CD4-positive, alpha-beta T cell treated with Interleukin-1 beta for 1 hour (primary cell): ENCODE results near the gene COPB1.
"Not testable (repeated sequence)": the region's sequence is repeated elsewhere in the genome, so short reads cannot be mapped to it uniquely, and the experiment has no call there.

Experiments
- DNase-seq, 2 donors: peaks; one replicate each; pipeline ENCODE4 v3.0.0-alpha.2; 2020 to 2022

Gene COPB1

GRCh38 chr11:14499560-14500180 lies at the start of gene COPB1:
Gene COPB1 (minus strand): TSS chr11:14499811. CDS start chr11:14498928, 883 bp downstream.
- DNase-seq = peak; percentile 91 to 92

GRCh38 chr11:14547440-14547839 lies 47.8 kb upstream of the COPB1 start:
- no peak for DNase-seq

DNA sequence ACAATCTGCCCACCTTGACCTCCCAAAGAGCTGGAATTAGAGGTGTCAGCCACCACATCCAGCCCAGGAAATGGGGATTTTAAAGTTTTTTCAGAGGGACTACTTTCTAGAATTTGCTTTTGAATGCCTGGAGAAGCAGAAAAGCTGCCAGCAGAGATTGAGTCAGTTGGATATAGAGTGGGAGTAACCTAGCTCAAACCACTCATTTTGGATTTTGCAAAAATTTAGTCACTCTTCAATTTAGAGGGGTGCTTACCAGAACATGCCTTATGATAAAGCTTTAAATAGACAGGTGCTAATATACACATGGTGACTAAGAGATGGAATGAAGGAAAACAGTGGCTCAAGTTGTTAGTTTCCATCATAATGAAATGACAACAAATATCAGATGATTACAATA lies 47.1 kb upstream of the COPB1 start:
- DNase-seq = no peak

DNA sequence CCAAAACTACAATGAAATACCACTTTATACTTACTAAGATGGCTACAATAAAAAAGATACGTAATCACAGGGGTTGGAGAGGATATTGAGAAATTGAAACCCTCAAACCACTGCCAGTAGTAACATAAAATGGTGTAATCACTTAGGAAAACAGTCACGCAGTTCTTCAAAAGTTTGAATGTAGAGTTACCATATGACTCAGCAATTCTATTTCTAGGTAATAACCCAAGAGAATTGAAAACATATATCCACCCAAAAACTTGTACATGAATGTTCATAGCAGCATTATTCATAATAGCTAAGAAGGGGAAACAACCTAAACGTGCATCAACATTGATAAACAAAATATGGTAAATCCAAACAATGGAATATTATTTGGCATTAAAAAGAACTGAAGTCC lies 45.0 kb upstream of the COPB1 start:
- no peak for DNase-seq

- DNase-seq = no peak
Observed at GRCh38 chr11:14543260-14543659, 43.6 kb upstream of the COPB1 start.

- DNase-seq = no peak
Observed at GRCh38 chr11:14542324-14542723, 42.7 kb upstream of the COPB1 start.

GRCh38 chr11:14541192-14541947 lies 41.8 kb upstream of the COPB1 start:
- DNase-seq = no peak

GRCh38 chr11:14539982-14540421 lies 40.4 kb upstream of the COPB1 start:
- DNase-seq = no peak

DNA sequence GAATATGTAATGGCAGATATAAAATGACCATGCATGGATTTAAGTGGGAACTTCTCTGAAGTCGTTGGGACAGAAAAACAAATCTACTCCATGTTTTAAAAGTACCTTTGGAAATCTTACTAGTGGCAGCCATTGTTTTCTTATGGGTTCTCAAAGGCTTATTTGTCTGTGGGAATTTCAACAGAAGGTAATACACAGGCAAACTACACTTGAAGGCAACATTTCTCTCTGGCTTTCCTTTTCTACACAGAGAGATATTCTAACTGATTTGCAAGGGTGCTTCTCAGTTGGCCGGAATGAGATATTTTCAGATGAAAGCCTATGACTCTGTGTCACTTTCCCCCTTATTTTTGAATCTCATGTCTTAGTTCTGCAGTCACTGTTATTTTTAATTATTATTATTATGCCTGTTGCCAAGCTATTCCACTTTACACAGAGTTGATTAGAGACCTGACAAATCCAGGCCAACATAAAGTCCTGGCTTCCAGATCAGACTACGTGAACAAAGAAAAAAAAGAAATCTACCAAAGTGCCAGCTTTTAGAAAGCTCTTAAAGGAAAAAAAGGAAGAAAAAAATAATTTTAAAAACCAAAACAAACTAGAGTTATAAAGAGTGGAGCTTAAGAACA lies 39.4 kb upstream of the COPB1 start:
- no peak for DNase-seq

GRCh38 chr11:14538271-14538925 lies 38.8 kb upstream of the COPB1 start:
- DNase-seq = no peak

DNA sequence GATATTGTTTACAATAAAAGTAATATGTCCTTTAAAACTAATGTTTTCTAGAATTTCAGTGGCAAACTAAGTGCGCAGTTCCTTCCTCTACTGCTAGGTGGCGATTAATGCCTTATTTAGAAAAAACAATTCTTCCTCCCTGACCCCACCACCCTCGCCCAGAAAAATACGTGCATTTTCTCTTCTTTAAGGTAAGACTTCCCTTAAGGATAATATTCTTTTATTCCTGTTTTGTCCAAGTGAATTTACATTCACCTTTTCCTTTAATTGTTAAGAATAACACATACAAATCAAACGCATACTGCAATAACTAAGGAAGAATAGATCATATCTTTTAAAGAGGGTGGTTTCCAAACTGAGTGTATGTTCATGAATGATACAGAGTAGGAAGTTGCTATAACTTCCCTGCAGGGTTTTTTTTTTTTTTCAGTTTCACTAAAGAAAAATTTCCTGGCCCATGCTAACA lies 37.6 kb upstream of the COPB1 start:
- peak; percentile 37 to 63 for DNase-seq

GRCh38 chr11:14535166-14535565 lies 35.6 kb upstream of the COPB1 start:
- DNase-seq = not testable (repeated sequence)

GRCh38 chr11:14529951-14530350 lies 30.3 kb upstream of the COPB1 start:
- no peak for DNase-seq

DNA sequence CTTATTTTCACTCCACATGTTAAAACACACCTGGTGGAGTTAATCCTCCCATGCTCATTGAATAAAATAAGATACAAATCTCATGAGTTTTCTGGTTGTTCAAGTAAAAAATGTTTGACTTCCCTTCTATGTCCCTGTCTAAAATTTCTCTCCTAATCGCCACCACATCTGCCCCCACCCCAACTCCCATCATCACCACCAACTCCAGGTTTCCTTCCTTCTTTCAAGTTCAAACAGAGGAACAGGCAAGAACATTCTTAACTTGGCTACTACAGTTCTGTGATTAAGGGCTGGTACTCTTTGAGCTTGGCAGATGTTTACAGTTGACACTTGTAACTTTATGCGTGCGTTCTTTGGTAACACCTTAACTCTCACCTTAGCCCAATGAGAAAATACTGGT lies 29.7 kb upstream of the COPB1 start:
- DNase-seq = no peak

DNA sequence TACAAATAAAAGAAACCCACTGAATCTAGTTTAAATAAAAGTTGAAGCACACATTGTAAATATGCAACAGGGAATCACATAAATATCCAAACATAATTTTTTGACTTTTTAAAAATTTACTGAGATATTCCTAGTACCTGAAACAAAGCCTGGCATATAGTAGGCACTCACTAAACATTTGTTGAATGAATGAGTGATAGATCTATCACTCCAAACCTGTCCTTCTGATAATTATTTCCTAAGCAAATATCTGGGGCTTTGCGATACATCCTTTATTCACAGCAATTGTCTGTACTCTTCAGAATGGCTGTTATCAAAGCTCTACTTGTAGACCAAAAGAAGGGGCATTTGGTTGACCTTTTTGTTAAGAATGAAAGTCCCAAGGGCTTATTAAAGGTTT lies 23.2 kb upstream of the COPB1 start:
- no peak for DNase-seq

- no peak for DNase-seq
Observed at GRCh38 chr11:14522245-14522644, 22.6 kb upstream of the COPB1 start.

DNA sequence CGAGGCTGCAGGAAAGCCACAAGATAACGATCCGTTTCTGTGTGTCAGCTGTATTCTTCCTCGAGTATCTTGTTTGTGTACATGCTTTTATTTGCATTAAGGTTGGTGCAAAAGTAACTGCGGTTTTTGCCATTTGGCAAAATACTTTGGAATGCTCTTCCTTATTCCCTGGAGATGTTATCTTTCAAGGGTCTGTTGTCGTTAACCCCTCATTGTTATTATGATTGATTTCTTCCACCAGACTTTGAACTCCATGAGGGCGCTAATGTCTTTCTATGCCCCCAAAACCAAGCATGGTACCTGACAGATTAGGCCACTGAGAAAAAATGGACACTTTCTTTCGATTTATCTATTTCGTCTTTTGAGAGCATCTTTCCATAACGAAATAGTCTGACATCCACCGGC lies 21.1 kb upstream of the COPB1 start:
- DNase-seq = no peak

DNA sequence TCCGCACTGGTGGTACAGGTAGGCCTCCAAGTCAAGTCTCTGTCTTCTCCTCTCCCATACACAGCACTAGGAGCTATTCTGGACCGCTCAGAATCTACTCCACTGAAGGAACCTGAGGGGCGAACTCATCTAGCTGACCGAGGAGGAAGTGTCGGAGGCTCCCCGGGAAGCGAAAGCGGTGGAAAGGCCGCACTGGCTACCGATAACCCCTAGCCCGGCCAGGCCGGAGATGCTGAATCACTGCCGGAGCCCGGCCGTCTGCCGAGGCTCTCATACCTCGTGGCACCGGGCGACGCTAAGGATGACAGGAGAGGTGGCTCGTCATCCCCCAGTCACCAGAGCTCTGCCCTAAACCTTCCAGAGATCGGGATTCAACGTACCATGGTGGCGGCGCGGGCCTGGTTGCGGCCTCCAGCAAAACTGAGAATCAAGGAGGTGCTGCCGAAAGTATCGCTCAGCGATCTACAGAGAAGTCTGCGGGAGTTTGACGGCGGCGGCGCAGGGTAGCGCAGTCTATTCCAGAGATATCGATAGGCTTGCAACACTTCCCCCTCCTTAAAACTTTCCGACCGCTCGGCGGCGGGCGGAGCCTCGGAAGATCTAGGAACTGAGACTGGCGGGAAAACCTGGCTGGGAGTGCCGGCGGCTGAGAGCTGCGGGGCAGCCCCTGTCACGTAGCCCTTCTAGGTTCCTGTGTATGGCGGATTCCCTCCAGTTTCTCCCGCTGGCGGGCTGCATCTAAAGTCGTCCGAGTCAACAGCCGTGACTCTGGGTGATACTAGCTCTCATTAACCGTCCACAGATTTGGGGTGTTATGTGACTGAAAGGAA lies 20.5 kb upstream of the COPB1 start, which contains the start of gene PSMA1:
Gene PSMA1 (minus strand): TSS at position 470 of the 830 bp plus-strand sequence. CDS start 87 bp downstream, at position 383.
- DNase-seq = peak; percentile 88 to 91

- no peak for DNase-seq
Observed at GRCh38 chr11:14519597-14519916, 19.9 kb upstream of the COPB1 start.

DNA sequence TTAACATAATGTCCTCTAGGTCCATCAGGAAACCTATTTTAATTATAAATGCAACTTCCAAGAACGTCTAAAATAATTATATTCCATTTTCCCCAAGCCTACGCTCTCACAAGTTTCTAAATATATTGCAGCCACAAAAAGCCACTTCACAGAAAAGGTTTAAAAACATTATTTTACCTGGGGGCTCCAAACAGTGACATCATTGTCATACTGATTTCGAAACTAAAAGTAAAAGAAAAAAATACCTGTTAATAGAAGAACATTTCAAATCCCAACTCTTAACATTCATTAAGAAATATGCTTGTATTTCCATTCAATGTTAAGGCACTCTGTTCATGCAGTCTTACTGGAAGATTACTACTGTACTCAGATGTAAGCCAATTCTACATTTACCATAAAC lies 19.2 kb upstream of the COPB1 start:
- no peak for DNase-seq

GRCh38 chr11:14513800-14514199 lies 14.2 kb upstream of the COPB1 start:
- DNase-seq = no peak

GRCh38 chr11:14506532-14506931 lies 6.9 kb upstream of the COPB1 start:
- no peak for DNase-seq

DNA sequence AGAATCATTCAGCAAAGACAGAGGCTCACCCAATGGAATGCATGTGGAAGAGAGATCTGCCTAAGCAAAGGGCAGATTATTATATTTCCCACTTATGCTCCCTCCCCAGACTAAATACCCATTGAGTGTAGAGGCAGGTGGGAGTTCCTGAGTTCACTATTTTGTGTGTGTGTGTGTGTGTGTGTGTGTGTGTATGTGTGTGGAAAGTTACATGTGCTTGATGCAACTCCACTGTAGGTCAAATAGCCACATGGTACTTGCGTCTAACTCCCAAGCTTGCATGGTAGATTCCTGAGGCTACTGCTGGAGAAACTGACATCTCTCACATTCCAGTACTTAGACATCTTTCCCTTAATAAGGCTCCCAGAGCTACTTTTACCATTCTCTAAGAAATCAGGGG lies 3.4 kb upstream of the COPB1 start:
- DNase-seq = no peak
